ENCODE measurements around the gene CDSN.

Gene CDSN

DNA sequence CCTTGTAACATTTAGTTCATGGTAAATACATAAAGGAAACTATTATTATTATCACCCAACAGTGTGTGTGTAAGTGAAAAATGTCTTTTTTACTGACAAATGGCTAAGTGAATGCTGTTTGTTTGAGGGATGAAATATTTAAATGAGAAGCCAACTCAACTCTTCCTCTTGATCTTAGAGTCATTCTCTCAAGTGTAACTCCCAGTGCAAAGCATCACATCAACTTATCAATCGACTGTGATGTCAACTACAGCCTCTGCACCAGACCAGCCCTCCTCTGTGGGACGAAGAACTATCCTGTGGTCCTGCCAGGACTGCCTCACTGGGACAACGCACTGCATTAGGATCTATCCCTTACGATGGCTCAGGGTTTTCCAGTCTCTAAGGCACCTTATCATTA is 13.2 kb downstream of the CDSN start:
- Histone ChIP-seq H3K9me3 (ENCODE audit: insufficient read depth, low read depth, low read length) (no peaks in the 10 kb centered on the region), H3K9ac (ENCODE audit: low read depth, low read length, poor library complexity, severe bottlenecking) (no peak overlapping the region), H3K4me2 (ENCODE audit: low read depth, low read length, poor library complexity, severe bottlenecking) (no peak overlapping the region), H3K79me2 (ENCODE audit: insufficient read depth, low read length) (no peaks in the 10 kb centered on the region), H3K9me2 (replicated peaks; ENCODE audit: low read depth, low read length) (no peaks in the 10 kb centered on the region), H3K4me3 (ENCODE audit: low read length, poor library complexity, severe bottlenecking) (no peak overlapping the region), H3K4me1 (ENCODE audit: insufficient read depth, low read length, poor library complexity, severe bottlenecking) (no peaks in the 10 kb centered on the region), H2AFZ (ENCODE audit: low read length) (no peak overlapping the region), H3K27me3 (ENCODE audit: insufficient read depth, low read length, poor library complexity, severe bottlenecking) (no peaks in the 10 kb centered on the region), H4K20me1 (ENCODE audit: insufficient read depth, low read length, poor library complexity, severe bottlenecking) (no peaks in the 10 kb centered on the region), H3F3A (ENCODE audit: low read depth) (no peaks in the 10 kb centered on the region), H3K36me3 (ENCODE audit: insufficient read depth, low read length) (no peaks in the 10 kb centered on the region)
- TF ChIP-seq, protein P1, sequence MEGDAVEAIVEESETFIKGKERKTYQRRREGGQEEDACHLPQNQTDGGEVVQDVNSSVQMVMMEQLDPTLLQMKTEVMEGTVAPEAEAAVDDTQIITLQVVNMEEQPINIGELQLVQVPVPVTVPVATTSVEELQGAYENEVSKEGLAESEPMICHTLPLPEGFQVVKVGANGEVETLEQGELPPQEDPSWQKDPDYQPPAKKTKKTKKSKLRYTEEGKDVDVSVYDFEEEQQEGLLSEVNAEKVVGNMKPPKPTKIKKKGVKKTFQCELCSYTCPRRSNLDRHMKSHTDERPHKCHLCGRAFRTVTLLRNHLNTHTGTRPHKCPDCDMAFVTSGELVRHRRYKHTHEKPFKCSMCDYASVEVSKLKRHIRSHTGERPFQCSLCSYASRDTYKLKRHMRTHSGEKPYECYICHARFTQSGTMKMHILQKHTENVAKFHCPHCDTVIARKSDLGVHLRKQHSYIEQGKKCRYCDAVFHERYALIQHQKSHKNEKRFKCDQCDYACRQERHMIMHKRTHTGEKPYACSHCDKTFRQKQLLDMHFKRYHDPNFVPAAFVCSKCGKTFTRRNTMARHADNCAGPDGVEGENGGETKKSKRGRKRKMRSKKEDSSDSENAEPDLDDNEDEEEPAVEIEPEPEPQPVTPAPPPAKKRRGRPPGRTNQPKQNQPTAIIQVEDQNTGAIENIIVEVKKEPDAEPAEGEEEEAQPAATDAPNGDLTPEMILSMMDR (conservative IDR thresholded peaks at IDR 0.05; ENCODE audit: low read length) = no peak
- no peak for TF ChIP-seq EZH2phosphoT487 (IDR thresholded peaks at IDR 0.05; ENCODE audit: borderline replicate concordance)

DNA sequence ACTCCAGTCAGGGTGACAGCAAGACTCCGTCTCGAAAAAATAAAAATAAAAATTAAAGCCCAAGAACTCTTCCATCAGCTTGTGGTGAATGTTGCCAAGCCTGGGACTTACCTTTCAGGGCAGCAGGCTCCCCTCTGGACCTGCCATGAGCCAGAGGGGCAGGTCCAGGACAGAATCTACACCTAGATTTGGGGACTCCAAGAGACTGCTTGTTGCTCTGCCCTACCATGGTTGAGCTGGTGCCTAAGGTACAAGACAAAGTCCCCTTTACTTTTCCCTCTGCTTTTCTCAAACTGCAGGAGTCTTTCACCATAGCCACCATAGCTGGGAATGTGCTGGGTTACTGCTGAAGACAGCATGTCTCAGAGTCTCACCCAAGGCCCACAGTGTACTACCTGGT is 17.1 kb downstream of the CDSN start:
- Histone ChIP-seq H3K9me3 (ENCODE audit: insufficient read depth, low read depth, low read length) (no peaks in the 10 kb centered on the region), H3K4me1 (ENCODE audit: insufficient read depth, low read length, poor library complexity, severe bottlenecking) (peaks cover 4% of the 10 kb centered on the region), H4K20me1 (ENCODE audit: insufficient read depth, low read length, poor library complexity, severe bottlenecking) (no peaks in the 10 kb centered on the region), H3K36me3 (ENCODE audit: insufficient read depth, low read length) (no peaks in the 10 kb centered on the region), H3K4me2 (ENCODE audit: low read depth, low read length, poor library complexity, severe bottlenecking) (no peak overlapping the region), H3K9me2 (replicated peaks; ENCODE audit: low read depth, low read length) (no peaks in the 10 kb centered on the region), H3K79me2 (ENCODE audit: insufficient read depth, low read length) (no peaks in the 10 kb centered on the region), H3K4me3 (ENCODE audit: low read length, poor library complexity, severe bottlenecking) (no peak overlapping the region), H3K27me3 (ENCODE audit: insufficient read depth, low read length, poor library complexity, severe bottlenecking) (no peaks in the 10 kb centered on the region), H3F3A (ENCODE audit: low read depth) (no peaks in the 10 kb centered on the region), H2AFZ (ENCODE audit: low read length) (no peak overlapping the region), H3K9ac (ENCODE audit: low read depth, low read length, poor library complexity, severe bottlenecking) (no peak overlapping the region)
- TF ChIP-seq, protein P1 (conservative IDR thresholded peaks at IDR 0.05; ENCODE audit: low read length) = no peak
- TF ChIP-seq EZH2phosphoT487 (IDR thresholded peaks at IDR 0.05; ENCODE audit: borderline replicate concordance) = no peak

DNA sequence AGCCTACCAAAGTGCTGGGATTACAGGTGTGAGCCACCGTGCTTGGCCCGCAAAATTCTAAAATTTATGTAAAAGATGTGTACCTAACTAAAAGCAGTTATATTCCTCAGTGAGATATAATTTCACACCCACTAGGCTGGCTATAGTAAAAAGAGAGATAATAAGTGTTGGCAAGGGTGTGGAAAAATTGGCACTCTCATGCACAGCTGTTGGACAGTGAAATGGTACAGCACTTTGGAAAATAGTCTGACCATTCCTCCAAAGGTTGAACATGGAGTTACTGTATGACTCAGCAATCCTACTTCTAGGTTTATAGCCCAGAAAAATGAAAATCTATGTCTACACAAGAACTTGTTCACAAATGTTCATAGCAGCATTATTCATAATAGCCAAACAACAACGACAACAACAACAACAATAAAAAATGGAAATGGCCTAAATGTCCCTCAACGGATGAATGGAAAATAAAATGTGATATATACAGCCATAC is 21.8 kb downstream of the CDSN start:
- peaks cover 11% of the 10 kb centered on the region for H3F3A ChIP-seq (ENCODE audit: low read depth)
- TF ChIP-seq, protein P1 (conservative IDR thresholded peaks at IDR 0.05; ENCODE audit: low read length) = no peak
- TF ChIP-seq EZH2phosphoT487 (IDR thresholded peaks at IDR 0.05; ENCODE audit: borderline replicate concordance) = no peak

More for the DNA sequence above, 21.8 kb downstream of the CDSN start:
- Histone ChIP-seq H3K27me3 (ENCODE audit: insufficient read depth, low read length, poor library complexity, severe bottlenecking) (no peaks in the 10 kb centered on the region), H3K9me2 (replicated peaks; ENCODE audit: low read depth, low read length) (no peaks in the 10 kb centered on the region), H3K4me3 (ENCODE audit: low read length, poor library complexity, severe bottlenecking) (no peak overlapping the region), H4K20me1 (ENCODE audit: insufficient read depth, low read length, poor library complexity, severe bottlenecking) (no peaks in the 10 kb centered on the region), H3K79me2 (ENCODE audit: insufficient read depth, low read length) (no peaks in the 10 kb centered on the region), H3K36me3 (ENCODE audit: insufficient read depth, low read length) (no peaks in the 10 kb centered on the region), H3K9ac (ENCODE audit: low read depth, low read length, poor library complexity, severe bottlenecking) (no peak overlapping the region), H2AFZ (ENCODE audit: low read length) (no peak overlapping the region), H3K4me1 (ENCODE audit: insufficient read depth, low read length, poor library complexity, severe bottlenecking) (peaks cover 45% of the 10 kb centered on the region), H3K9me3 (ENCODE audit: insufficient read depth, low read depth, low read length) (no peaks in the 10 kb centered on the region), H3K4me2 (ENCODE audit: low read depth, low read length, poor library complexity, severe bottlenecking) (no peak overlapping the region)

Data from Loucy (cell line).